ENCODE measurements around the gene SDK2. TPM values are rescaled to one million over a fixed set of nuclear protein-coding genes. Genes with fewer than 3 reads are reported as not detected.

SDK2 gene
- total RNA-seq, 1 donor from 2014 or later, result 11.2 TPM

- no peaks in the 10 kb centered on the region for H3K4me1 ChIP-seq (ENCODE audit: insufficient read depth, low read length)
- no peaks in the 10 kb centered on the region for H4K20me1 ChIP-seq (ENCODE audit: insufficient read depth, low read length)
- Mint-ChIP-seq H3K27ac (ENCODE audit: unreplicated experiment) (no peak overlapping the region), H3K36me3 (ENCODE audit: low read depth, unreplicated experiment) (peaks cover 10% of the 10 kb centered on the region), H3K4me1 (ENCODE audit: low read depth, unreplicated experiment) (peaks cover 2% of the 10 kb centered on the region), H3K27me3 (ENCODE audit: low read depth, unreplicated experiment) (peaks cover 17% of the 10 kb centered on the region), H3K9me3 (ENCODE audit: unreplicated experiment) (peaks cover 2% of the 10 kb centered on the region), H3K4me3 (ENCODE audit: unreplicated experiment) (no peak overlapping the region)
- H3K9me3 ChIP-seq (ENCODE audit: insufficient read depth, low read depth, low read length), result no peaks in the 10 kb centered on the region
- no peaks in the 10 kb centered on the region for H3K79me2 ChIP-seq (ENCODE audit: insufficient read depth, low read length)
- no peak for DNase-seq (ENCODE audit: low read depth)
- H3K4me2 ChIP-seq (ENCODE audit: low read length), result no peak overlapping the region
- FAIRE-seq, result no peak
- H3K9ac ChIP-seq (ENCODE audit: low read length), result no peak overlapping the region
- H3K27ac ChIP-seq (ENCODE audit: low read depth, low read length), result no peak overlapping the region
- TF ChIP-seq EZH2 (IDR thresholded peaks at IDR 0.05; ENCODE audit: insufficient read depth, low read length) (no peak), CTCF (IDR thresholded peaks at IDR 0.05; ENCODE audit: insufficient read depth, low read depth, low read length) (no peak)
- H3K4me3 ChIP-seq (ENCODE audit: insufficient read depth, low read depth, low read length), result no peak overlapping the region
- no peak overlapping the region for H2AFZ ChIP-seq (ENCODE audit: low read depth, low read length)
- no peaks in the 10 kb centered on the region for H3K36me3 ChIP-seq (ENCODE audit: insufficient read depth, low read length)
- H3K27me3 ChIP-seq (ENCODE audit: insufficient read depth, low read length), result no peaks in the 10 kb centered on the region
Measured at GRCh38 chr17:73594025-73594424, 50.2 kb downstream of the SDK2 start.

- Histone ChIP-seq H3K36me3 (ENCODE audit: insufficient read depth, low read length) (no peaks in the 10 kb centered on the region), H3K9ac (ENCODE audit: low read length) (no peak overlapping the region), H3K27me3 (ENCODE audit: insufficient read depth, low read length) (no peaks in the 10 kb centered on the region), H4K20me1 (ENCODE audit: insufficient read depth, low read length) (no peaks in the 10 kb centered on the region), H2AFZ (ENCODE audit: low read depth, low read length) (no peak overlapping the region), H3K79me2 (ENCODE audit: insufficient read depth, low read length) (no peaks in the 10 kb centered on the region), H3K27ac (ENCODE audit: low read depth, low read length) (no peak overlapping the region), H3K4me1 (ENCODE audit: insufficient read depth, low read length) (no peaks in the 10 kb centered on the region), H3K4me2 (ENCODE audit: low read length) (no peak overlapping the region), H3K9me3 (ENCODE audit: insufficient read depth, low read depth, low read length) (no peaks in the 10 kb centered on the region), H3K4me3 (ENCODE audit: insufficient read depth, low read depth, low read length) (no peak overlapping the region)
- Mint-ChIP-seq H3K4me1 (ENCODE audit: low read depth, unreplicated experiment) (peaks cover 7% of the 10 kb centered on the region), H3K9me3 (ENCODE audit: unreplicated experiment) (no peaks in the 10 kb centered on the region), H3K27me3 (ENCODE audit: low read depth, unreplicated experiment) (peaks cover 15% of the 10 kb centered on the region), H3K36me3 (ENCODE audit: low read depth, unreplicated experiment) (peaks cover 9% of the 10 kb centered on the region), H3K27ac (ENCODE audit: unreplicated experiment) (no peak overlapping the region), H3K4me3 (ENCODE audit: unreplicated experiment) (no peak overlapping the region)
- no peak for TF ChIP-seq CTCF (IDR thresholded peaks at IDR 0.05; ENCODE audit: insufficient read depth, low read depth, low read length)
- no peak for TF ChIP-seq EZH2 (IDR thresholded peaks at IDR 0.05; ENCODE audit: insufficient read depth, low read length)
- FAIRE-seq, result no peak
- DNase-seq (ENCODE audit: low read depth), result no peak
Measured at GRCh38 chr17:73593249-73593965, 50.8 kb downstream of the SDK2 start.

- no peak overlapping the region for H2AFZ ChIP-seq (ENCODE audit: low read depth, low read length)
- no peaks in the 10 kb centered on the region for H3K27me3 ChIP-seq (ENCODE audit: insufficient read depth, low read length)
- TF ChIP-seq CTCF (IDR thresholded peaks at IDR 0.05; ENCODE audit: insufficient read depth, low read depth, low read length) (no peak), EZH2 (IDR thresholded peaks at IDR 0.05; ENCODE audit: insufficient read depth, low read length) (no peak)
- no peaks in the 10 kb centered on the region for H3K79me2 ChIP-seq (ENCODE audit: insufficient read depth, low read length)
- H3K4me2 ChIP-seq (ENCODE audit: low read length), result no peak overlapping the region
- no peaks in the 10 kb centered on the region for H3K36me3 ChIP-seq (ENCODE audit: insufficient read depth, low read length)
- H3K9me3 Mint-ChIP-seq (ENCODE audit: unreplicated experiment), result no peaks in the 10 kb centered on the region
- H3K27ac Mint-ChIP-seq (ENCODE audit: unreplicated experiment), result no peak overlapping the region
- H3K27ac ChIP-seq (ENCODE audit: low read depth, low read length), result no peak overlapping the region
- no peak overlapping the region for H3K4me3 ChIP-seq (ENCODE audit: insufficient read depth, low read depth, low read length)
- H3K9me3 ChIP-seq (ENCODE audit: insufficient read depth, low read depth, low read length), result no peaks in the 10 kb centered on the region
- no peak overlapping the region for H3K9ac ChIP-seq (ENCODE audit: low read length)
- H4K20me1 ChIP-seq (ENCODE audit: insufficient read depth, low read length), result no peaks in the 10 kb centered on the region
- H3K4me1 ChIP-seq (ENCODE audit: insufficient read depth, low read length), result no peaks in the 10 kb centered on the region
- no peak overlapping the region for H3K4me3 Mint-ChIP-seq (ENCODE audit: unreplicated experiment)
- DNase-seq (ENCODE audit: low read depth), result no peak
- peaks cover 9% of the 10 kb centered on the region for H3K36me3 Mint-ChIP-seq (ENCODE audit: low read depth, unreplicated experiment)
- no peak for FAIRE-seq
- peaks cover 7% of the 10 kb centered on the region for H3K4me1 Mint-ChIP-seq (ENCODE audit: low read depth, unreplicated experiment)
- peaks cover 12% of the 10 kb centered on the region for H3K27me3 Mint-ChIP-seq (ENCODE audit: low read depth, unreplicated experiment)
Measured at GRCh38 chr17:73592501-73592961, 51.7 kb downstream of the SDK2 start.
